DND-41 (cell line): ENCODE measurements around the gene KRTCAP2.

Experiments
- ATAC-seq: fragments of 200-7000 bp; cut with Tn5 transposase; 3 replicates; pipeline ENCODE4 v1.9.1; 2021; ENCODE audit warnings: low read depth; ENCODE audit not compliant: insufficient read depth
- DNase-seq: peaks from one replicate; pipeline ENCODE4 v3.0.0-alpha.2; 2020
- H2AFZ ChIP-seq: 2 replicates; pipeline ENCODE4 v1.6.0; 2012; ENCODE audit warnings: low read depth, low read length
- H3K27ac ChIP-seq: 2 replicates; pipeline ENCODE4 v1.5.1; 2012; ENCODE audit warnings: low read length, inconsistent platforms
- H3K27me3 ChIP-seq: fragments of 200-600 bp; sonication (generic); 2 replicates; pipeline ENCODE4 v1.6.0; 2012; ENCODE audit warnings: low read length, mild to moderate bottlenecking, inconsistent platforms; ENCODE audit not compliant: insufficient read depth, poor library complexity
- H3K36me3 ChIP-seq: 2 replicates; pipeline ENCODE4 v1.5.1; 2012; ENCODE audit warnings: low read length, inconsistent platforms; ENCODE audit not compliant: insufficient read depth
- H3K4me1 ChIP-seq: 2 replicates; pipeline ENCODE4 v1.5.1; 2012; ENCODE audit warnings: mild to moderate bottlenecking, low read length; ENCODE audit not compliant: insufficient read depth
- H3K4me2 ChIP-seq: 2 replicates; pipeline ENCODE4 v1.6.0; 2012; ENCODE audit warnings: mild to moderate bottlenecking, moderate library complexity, low read length, inconsistent platforms; ENCODE audit not compliant: insufficient read depth
- H3K4me3 ChIP-seq, 2 experiments: fragments of 200-600 bp in 1 of 2; shearing (Covaris generic) in 1 of 2; 2 replicates each; pipeline ENCODE4 v1.5.1; 2012 to 2016; ENCODE audit warnings: inconsistent platforms in 2 of 2, low read length in 2 of 2, mild to moderate bottlenecking in 2 of 2, low read depth in 1 of 2, moderate library complexity in 1 of 2
- H3K79me2 ChIP-seq: 2 replicates; pipeline ENCODE4 v1.6.0; 2012; ENCODE audit warnings: low read length, inconsistent platforms; ENCODE audit not compliant: insufficient read depth
- H3K9ac ChIP-seq: 2 replicates; pipeline ENCODE4 v1.6.0; 2012; ENCODE audit warnings: low read depth, mild to moderate bottlenecking, inconsistent platforms, low read length, moderate library complexity
- H3K9me3 ChIP-seq: 2 replicates; pipeline ENCODE4 v1.5.1; 2012; ENCODE audit warnings: low read length, moderate library complexity, mild to moderate bottlenecking, inconsistent platforms; ENCODE audit not compliant: insufficient read depth, severe bottlenecking
- H4K20me1 ChIP-seq: 2 replicates; pipeline ENCODE4 v1.6.0; 2012; ENCODE audit warnings: low read length; ENCODE audit not compliant: insufficient read depth
- EZH2 ChIP-seq: IDR thresholded peaks from 3 replicates; pipeline ENCODE4 v1.6.1; 2012; ENCODE audit warnings: borderline replicate concordance, low read depth, mild to moderate bottlenecking, moderate library complexity, low read length, inconsistent platforms; ENCODE audit not compliant: severe bottlenecking
- TF ChIP-seq, protein P1 (sequence below): IDR thresholded peaks from 2 replicates; pipeline ENCODE4 v1.5.1; 2012; ENCODE audit warnings: borderline replicate concordance, low read length, moderate library complexity, mild to moderate bottlenecking; ENCODE audit not compliant: poor library complexity, severe bottlenecking; ENCODE audit errors: extremely low read depth

The KRTCAP2 gene

DNA sequence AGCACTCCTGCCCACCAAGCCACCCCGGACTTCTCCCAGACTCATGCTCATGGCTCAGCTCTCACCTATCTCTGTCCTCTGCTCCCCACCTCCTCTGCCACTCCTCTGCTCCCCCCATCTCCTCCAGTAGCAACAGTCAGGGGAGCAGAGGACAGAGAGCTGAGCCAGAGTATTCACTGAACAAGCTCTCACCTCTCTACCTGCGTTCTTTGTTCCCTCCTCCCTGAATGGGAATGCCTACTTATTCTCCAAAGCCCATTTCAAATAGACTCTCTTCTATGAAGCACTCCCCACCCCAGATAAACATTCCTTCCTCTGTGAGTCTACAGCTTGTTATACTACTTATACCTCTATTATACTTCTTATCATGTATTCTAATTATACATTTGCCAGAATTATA is 51.9 kb downstream of the KRTCAP2 start:
- no peak overlapping the region for H3K4me3 ChIP-seq
- no peaks in the 10 kb centered on the region for H3K9me3 ChIP-seq
- TF ChIP-seq EZH2 = no peak
- H3K4me2 ChIP-seq = no peak overlapping the region
- H3K36me3 ChIP-seq = no peaks in the 10 kb centered on the region
- H3K9ac ChIP-seq = no peak overlapping the region
- H2AFZ ChIP-seq = no peak overlapping the region
- ATAC-seq (no peak), DNase-seq (no peak)
- H3K27ac ChIP-seq = no peak overlapping the region
- no peaks in the 10 kb centered on the region for H3K79me2 ChIP-seq
- peaks cover 24% of the 10 kb centered on the region for H3K27me3 ChIP-seq
- no peaks in the 10 kb centered on the region for H3K4me1 ChIP-seq
- H4K20me1 ChIP-seq = no peaks in the 10 kb centered on the region

DNA sequence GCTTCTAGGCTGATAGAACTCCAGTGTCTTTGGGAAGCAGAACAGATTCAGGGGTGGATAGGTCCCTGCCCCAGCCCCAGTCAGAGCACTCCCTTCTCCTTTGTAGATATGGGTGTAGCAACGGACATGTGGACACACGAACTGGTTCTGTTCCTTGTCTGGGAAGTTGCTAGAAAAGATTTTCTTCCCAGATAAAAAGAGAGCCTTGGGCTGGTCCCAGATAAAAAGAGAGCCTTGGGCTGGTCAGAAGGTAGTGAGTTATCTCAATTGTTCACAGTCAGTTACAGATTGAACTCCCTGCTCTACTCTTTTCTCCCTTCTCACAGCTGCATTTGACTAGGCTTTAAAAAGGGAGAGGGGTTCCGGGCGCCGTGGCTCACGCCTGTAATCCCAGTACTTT is 52.9 kb downstream of the KRTCAP2 start:
- Histone ChIP-seq H2AFZ (no peak overlapping the region), H3K9ac (no peak overlapping the region), H3K4me3 (no peak overlapping the region), H3K4me1 (no peaks in the 10 kb centered on the region), H3K27me3 (peaks cover 16% of the 10 kb centered on the region), H3K27ac (no peak overlapping the region), H3K36me3 (no peaks in the 10 kb centered on the region), H3K4me2 (no peak overlapping the region), H3K79me2 (no peaks in the 10 kb centered on the region), H4K20me1 (no peaks in the 10 kb centered on the region), H3K9me3 (no peaks in the 10 kb centered on the region)
- TF ChIP-seq, protein P1, sequence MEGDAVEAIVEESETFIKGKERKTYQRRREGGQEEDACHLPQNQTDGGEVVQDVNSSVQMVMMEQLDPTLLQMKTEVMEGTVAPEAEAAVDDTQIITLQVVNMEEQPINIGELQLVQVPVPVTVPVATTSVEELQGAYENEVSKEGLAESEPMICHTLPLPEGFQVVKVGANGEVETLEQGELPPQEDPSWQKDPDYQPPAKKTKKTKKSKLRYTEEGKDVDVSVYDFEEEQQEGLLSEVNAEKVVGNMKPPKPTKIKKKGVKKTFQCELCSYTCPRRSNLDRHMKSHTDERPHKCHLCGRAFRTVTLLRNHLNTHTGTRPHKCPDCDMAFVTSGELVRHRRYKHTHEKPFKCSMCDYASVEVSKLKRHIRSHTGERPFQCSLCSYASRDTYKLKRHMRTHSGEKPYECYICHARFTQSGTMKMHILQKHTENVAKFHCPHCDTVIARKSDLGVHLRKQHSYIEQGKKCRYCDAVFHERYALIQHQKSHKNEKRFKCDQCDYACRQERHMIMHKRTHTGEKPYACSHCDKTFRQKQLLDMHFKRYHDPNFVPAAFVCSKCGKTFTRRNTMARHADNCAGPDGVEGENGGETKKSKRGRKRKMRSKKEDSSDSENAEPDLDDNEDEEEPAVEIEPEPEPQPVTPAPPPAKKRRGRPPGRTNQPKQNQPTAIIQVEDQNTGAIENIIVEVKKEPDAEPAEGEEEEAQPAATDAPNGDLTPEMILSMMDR = no peak
- TF ChIP-seq EZH2 = no peak
- DNase-seq = no peak
- no peak for ATAC-seq
